HepG2 (cell line): ENCODE results near the gene PTPA. TPM values are rescaled to one million over a fixed set of nuclear protein-coding genes. Genes with fewer than 3 reads are reported as not detected.

Source experiments
- EHMT2 ChIP-seq: fragments of 200-600 bp; sonication (generic); IDR thresholded peaks from 2 replicates; pipeline ENCODE4 v1.7.0; 2017; ENCODE audit warnings: antibody characterized with exemption, low read depth, low read length, borderline replicate concordance
- GATA4 ChIP-seq: sonication (generic); IDR thresholded peaks from 2 replicates; pipeline ENCODE4 v1.6.1; 2016; ENCODE audit warnings: antibody characterized with exemption, low read depth, borderline replicate concordance
- GMEB1 ChIP-seq: sonication (generic); formaldehyde crosslinking; IDR thresholded peaks from 2 replicates; pipeline ENCODE4 v1.5.1; 2020; ENCODE audit warnings: missing genetic modification reagents, mild to moderate bottlenecking, borderline replicate concordance
- ISL2 ChIP-seq: sonication (generic); formaldehyde crosslinking; IDR thresholded peaks from 2 replicates; pipeline ENCODE4 v1.5.0; 2020; ENCODE audit warnings: missing genetic modification reagents
- KMT2A ChIP-seq: sonication (generic); formaldehyde crosslinking; IDR thresholded peaks from 2 replicates; pipeline ENCODE4 v1.4.0; 2020; ENCODE audit warnings: missing genetic modification reagents
- MXD3 ChIP-seq: IDR thresholded peaks from 2 replicates; pipeline ENCODE4 v1.6.1; 2016; ENCODE audit warnings: mild to moderate bottlenecking, missing biosample characterization, missing genetic modification reagents
- MYC ChIP-seq: sonication (generic); formaldehyde crosslinking; IDR thresholded peaks from 2 replicates; pipeline ENCODE4 v1.9.0; 2021; ENCODE audit warnings: missing genetic modification reagents, borderline replicate concordance
- NFE2 ChIP-seq: sonication (generic); formaldehyde crosslinking; IDR thresholded peaks from 2 replicates; pipeline ENCODE4 v1.4.0; 2020; ENCODE audit warnings: missing genetic modification reagents
- POLR2AphosphoS5 ChIP-seq: IDR thresholded peaks from 2 replicates; pipeline ENCODE4 v1.6.1; 2012; ENCODE audit warnings: low read depth, low read length
- RBFOX2 ChIP-seq: fragments of 200-400 bp; formaldehyde crosslinking; IDR thresholded peaks from 2 replicates; pipeline ENCODE4 v1.6.1; 2017; ENCODE audit warnings: low read depth, mild to moderate bottlenecking, low read length
- RBM22 ChIP-seq: fragments of 200-400 bp; formaldehyde crosslinking; optimal IDR thresholded peaks from 2 replicates; pipeline ENCODE3; 2017; ENCODE audit warnings: mild to moderate bottlenecking, low read length, moderate library complexity
- SMAD1 ChIP-seq: sonication (generic); formaldehyde crosslinking; IDR thresholded peaks from 2 replicates; pipeline ENCODE4 v1.4.0; 2020; ENCODE audit warnings: missing genetic modification reagents, low read depth, mild to moderate bottlenecking, borderline replicate concordance
- STAT6 ChIP-seq: sonication (generic); formaldehyde crosslinking; IDR thresholded peaks from 2 replicates; pipeline ENCODE4 v1.4.0; 2020; ENCODE audit warnings: missing genetic modification reagents, mild to moderate bottlenecking, borderline replicate concordance
- ZBTB49 ChIP-seq: sonication (generic); formaldehyde crosslinking; IDR thresholded peaks from 2 replicates; pipeline ENCODE4 v1.4.0; 2020; ENCODE audit warnings: missing genetic modification reagents, borderline replicate concordance
- ZNF274 ChIP-seq: sonication (generic); formaldehyde crosslinking; IDR thresholded peaks from 2 replicates; pipeline ENCODE4 v1.5.1; 2020; ENCODE audit warnings: mild to moderate bottlenecking, missing genetic modification reagents
- ZNF281 ChIP-seq: sonication (generic); formaldehyde crosslinking; IDR thresholded peaks from 2 replicates; pipeline ENCODE4 v1.4.0; 2020; ENCODE audit warnings: missing genetic modification reagents, borderline replicate concordance
- ZNF367 ChIP-seq: sonication (generic); formaldehyde crosslinking; IDR thresholded peaks from 2 replicates; pipeline ENCODE4 v1.4.0; 2020; ENCODE audit warnings: missing genetic modification reagents, borderline replicate concordance
- ZNF441 ChIP-seq: sonication (generic); formaldehyde crosslinking; IDR thresholded peaks from 2 replicates; pipeline ENCODE4 v1.7.0; 2021; ENCODE audit warnings: missing genetic modification reagents, borderline replicate concordance
- ZNF567 ChIP-seq: sonication (generic); formaldehyde crosslinking; IDR thresholded peaks from 2 replicates; pipeline ENCODE4 v1.8.1; 2023; ENCODE audit warnings: mild to moderate bottlenecking, missing genetic modification reagents, borderline replicate concordance
- polyA plus RNA-seq, 8 experiments: library from polyadenylated mRNA; depleted of rRNA in 3 of 8; stranded (reverse) in 7 of 8; unstranded in 1 of 8; fragments of >200 nt; fragmentation: Illumina TruSeq in 4 of 8; extraction: Trizol in 4 of 8; gene quantifications; 2 replicates each; pipeline versions ENCODE4 v1.2.1 to v1.2.3, GENCODE V29; 2011 to 2016; ENCODE audit warnings: low read depth in 4 of 8, missing spikeins in 1 of 8, mixed read lengths in 1 of 8; ENCODE audit not compliant: insufficient read depth in 1 of 8
- total RNA-seq, 5 experiments: library from RNA; depleted of rRNA; stranded (reverse); fragments of >200 nt; fragmentation: Illumina TruSeq; extraction: Trizol; gene quantifications; 2 replicates each; pipeline ENCODE4 v1.2.3, GENCODE V29; 2016; ENCODE audit warnings: low read depth in 1 of 5

The PTPA gene
- total and polyA plus RNA-seq, 2 of the 13 experiments (the other 11 are each of a cell fraction or from before 2014, with no cell fraction given): 79.3 to 105 TPM

GRCh38 chr9:129140397-129141065 lies 29.3 kb downstream of the PTPA start (continued):
- TF ChIP-seq RBFOX2: peak; percentile 68
- TF ChIP-seq STAT6 (CRISPR knock-in tag): 0 out of 2 replicates have a peak, but pooled peaks have one; percentile 22
- no peak for TF ChIP-seq ZBTB49 (CRISPR knock-in tag)
- 0 out of 2 replicates have a peak, but pooled peaks have one; percentile 26 for TF ChIP-seq MXD3 (CRISPR knock-in tag)
- TF ChIP-seq NFE2: no peak
- peak; percentile 42 for TF ChIP-seq POLR2AphosphoS5
- TF ChIP-seq RBM22: peak; percentile 18
- no peak for TF ChIP-seq ZNF441 (CRISPR knock-in tag)
- 0 out of 2 replicates have a peak, but pooled peaks have one; percentile 36 for TF ChIP-seq ZNF567 (CRISPR knock-in tag)
- TF ChIP-seq ZNF367 (CRISPR knock-in tag): no peak
- TF ChIP-seq KMT2A (CRISPR knock-in tag): no peak
- peak; percentile 26 for TF ChIP-seq MYC (CRISPR knock-in tag)
- TF ChIP-seq SMAD1 (CRISPR knock-in tag): peak; percentile 46; the same call in 1 of the 2 replicates
- TF ChIP-seq EHMT2: no peak
- no peak for TF ChIP-seq GMEB1 (CRISPR knock-in tag)
- TF ChIP-seq GATA4: peak; percentile 6; the same call in 1 of the 2 replicates
- TF ChIP-seq ZNF274 (CRISPR knock-in tag): 0 out of 2 replicates have a peak, but pooled peaks have one; percentile 27
- 0 out of 2 replicates have a peak, but pooled peaks have one; percentile 8 for TF ChIP-seq ISL2
- peak; percentile 76 for TF ChIP-seq ZNF281 (CRISPR knock-in tag)
